Activated naive CD8-positive, alpha-beta T cell treated with anti-CD3 and anti-CD28 coated beads, Interleukin-2, amount 50 U/mL, for 24 hours (primary cell): ENCODE results near the gene PAQR3.
A peak's percentile ranks its signal among the peaks of the same experiment; 100 is the strongest.
"Not testable (repeated sequence)": the region's sequence is repeated elsewhere in the genome, so short reads cannot be mapped to it uniquely, and the experiment has no call there.

Source experiments
- ATAC-seq: fragments of 150-1000 bp; cut with Tn5 transposase; one replicate; pipeline ENCODE4 v1.10.0; 2021
- DNase-seq: peaks from one replicate; pipeline ENCODE4 v3.0.0; 2021
- H3K27ac Mint-ChIP-seq: one replicate; pipeline ENCODE4 v1.8.0; 2021; ENCODE audit warnings: mild to moderate bottlenecking, mixed read lengths
- H3K27me3 Mint-ChIP-seq: one replicate; pipeline ENCODE4 v1.8.0; 2021; ENCODE audit warnings: mixed read lengths
- H3K36me3 Mint-ChIP-seq: one replicate; pipeline ENCODE4 v1.8.0; 2021; ENCODE audit warnings: low read depth, mixed read lengths
- H3K4me1 Mint-ChIP-seq: one replicate; pipeline ENCODE4 v1.8.0; 2021; ENCODE audit warnings: mixed read lengths
- H3K4me3 Mint-ChIP-seq: one replicate; pipeline ENCODE4 v1.8.0; 2021; ENCODE audit warnings: mild to moderate bottlenecking, moderate library complexity, mixed read lengths
- H3K9me3 Mint-ChIP-seq: one replicate; pipeline ENCODE4 v1.8.0; 2021; ENCODE audit warnings: mixed read lengths

PAQR3 gene

DNA sequence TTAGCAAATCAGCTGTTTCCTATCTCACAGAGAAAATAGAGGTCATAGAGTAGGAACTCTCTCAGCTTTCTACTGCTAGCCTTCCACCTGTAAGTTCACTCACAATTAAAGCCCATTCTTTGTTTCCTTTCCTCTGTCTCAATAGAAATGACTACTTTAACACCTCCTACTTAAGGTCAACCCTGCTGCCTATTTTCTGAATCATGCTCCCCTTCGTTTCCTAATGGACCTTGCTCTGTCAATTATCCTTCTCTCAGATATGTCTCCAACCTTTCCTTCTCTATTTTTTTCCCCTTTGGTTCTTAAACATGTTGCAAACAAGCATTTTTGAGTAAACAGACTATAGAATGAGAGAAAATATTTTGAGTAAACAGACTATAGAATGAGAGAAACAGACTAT, 5.1 kb upstream of the PAQR3 start:
- Mint-ChIP-seq H3K4me1 (peaks cover 33% of the 10 kb centered on the region), H3K27me3 (peaks cover 44% of the 10 kb centered on the region), H3K9me3 (no peaks in the 10 kb centered on the region), H3K36me3 (no peaks in the 10 kb centered on the region), H3K27ac (no peak overlapping the region), H3K4me3 (no peak overlapping the region)
- ATAC-seq (peak; percentile 25), DNase-seq (no peak)

DNA sequence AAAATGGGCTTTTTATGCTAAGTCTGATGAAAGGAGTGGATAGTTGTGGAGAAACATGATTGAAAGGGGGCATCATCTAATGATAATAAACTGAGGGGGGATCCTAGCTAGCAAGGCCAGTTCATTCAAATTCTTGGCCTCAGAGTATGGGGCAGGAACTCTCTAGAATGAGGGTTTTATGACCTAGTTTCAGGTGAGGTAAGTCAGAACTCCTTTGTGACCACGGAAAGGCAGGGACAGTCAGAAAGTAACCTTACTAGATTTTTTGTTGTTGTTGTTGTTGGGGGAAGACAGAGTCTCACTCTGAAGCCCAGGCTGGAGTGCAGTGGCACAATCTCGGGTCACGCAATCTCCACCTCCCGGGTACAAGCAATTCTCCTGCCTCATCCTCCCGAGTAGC, 1.5 kb upstream of the PAQR3 start:
- Mint-ChIP-seq H3K36me3 (no peaks in the 10 kb centered on the region), H3K9me3 (no peaks in the 10 kb centered on the region), H3K27ac (no peak overlapping the region), H3K27me3 (peaks cover 23% of the 10 kb centered on the region), H3K4me3 (no peak overlapping the region), H3K4me1 (peaks cover 51% of the 10 kb centered on the region)
- ATAC-seq: no peak
- DNase-seq: no peak

DNA sequence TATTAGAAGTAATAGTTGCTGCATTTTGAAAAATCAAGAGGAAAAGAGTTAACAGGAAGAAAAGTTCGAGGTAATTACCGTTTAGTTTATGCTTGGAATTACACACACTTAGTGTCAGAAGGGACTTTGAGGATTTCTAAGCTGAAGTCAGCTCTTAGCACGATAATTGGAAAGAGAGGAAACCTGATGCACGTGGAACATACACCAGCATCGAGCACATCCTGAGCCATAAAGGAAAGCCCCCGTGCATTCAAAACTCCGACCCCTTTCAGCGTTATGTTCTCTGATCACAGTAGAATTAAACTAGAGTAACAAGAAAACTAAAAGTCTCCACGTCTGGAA, 400 bp upstream of the PAQR3 start:
- Mint-ChIP-seq H3K36me3 (no peaks in the 10 kb centered on the region), H3K4me3 (peak overlapping the region; percentile 80), H3K4me1 (peaks cover 43% of the 10 kb centered on the region), H3K27me3 (peaks cover 17% of the 10 kb centered on the region), H3K9me3 (no peaks in the 10 kb centered on the region), H3K27ac (peak overlapping the region; percentile 60)
- DNase-seq (no peak), ATAC-seq (no peak)

DNA sequence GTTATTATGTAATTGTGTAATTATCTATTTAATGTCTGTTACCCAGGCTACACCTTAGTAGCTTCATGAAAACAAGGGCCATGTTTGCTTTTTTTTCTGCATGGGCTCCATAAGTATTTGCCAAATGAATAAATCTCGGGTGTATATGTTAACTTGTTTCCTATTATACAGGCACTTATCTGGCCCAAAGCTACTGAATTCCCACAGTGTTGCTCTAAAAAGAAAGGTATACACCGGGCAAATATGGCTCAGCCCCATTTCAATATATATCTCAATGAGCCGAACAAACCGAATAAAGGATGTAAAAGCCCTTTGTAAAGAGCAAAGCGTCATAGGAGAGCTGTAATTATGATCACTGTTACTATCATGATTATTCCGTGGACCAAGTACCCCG, 767 bp downstream of the PAQR3 start:
- no peaks in the 10 kb centered on the region for H3K9me3 Mint-ChIP-seq
- H3K4me1 Mint-ChIP-seq: peaks cover 36% of the 10 kb centered on the region
- ATAC-seq (no peak), DNase-seq (no peak)
- H3K4me3 Mint-ChIP-seq: peak overlapping the region; percentile 97
- peak overlapping the region; percentile 77 for H3K27ac Mint-ChIP-seq
- H3K27me3 Mint-ChIP-seq: peaks cover 10% of the 10 kb centered on the region
- no peaks in the 10 kb centered on the region for H3K36me3 Mint-ChIP-seq

DNA sequence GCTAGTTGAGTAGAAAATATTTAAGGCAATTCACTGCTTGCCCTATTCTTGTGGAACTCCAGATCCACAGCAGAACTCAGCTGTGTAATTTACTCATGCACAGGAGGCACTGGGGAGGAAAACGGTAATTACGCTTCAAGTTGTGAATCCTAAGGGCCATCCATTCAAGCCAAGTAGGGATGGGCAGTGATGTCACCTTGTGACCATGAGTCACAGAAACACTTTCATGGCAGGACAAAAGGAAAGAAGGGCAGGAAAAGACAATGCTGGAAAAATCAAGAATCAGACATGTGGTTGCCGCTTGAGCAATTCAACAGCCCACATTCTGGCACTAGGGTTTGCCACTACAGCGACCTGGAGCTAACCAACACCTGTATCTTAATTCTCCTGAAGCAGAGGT, 1.4 kb downstream of the PAQR3 start:
- Mint-ChIP-seq H3K9me3 (no peaks in the 10 kb centered on the region), H3K4me1 (peaks cover 36% of the 10 kb centered on the region), H3K36me3 (peaks cover 3% of the 10 kb centered on the region), H3K27ac (no peak overlapping the region), H3K4me3 (peak overlapping the region; percentile 62), H3K27me3 (peaks cover 7% of the 10 kb centered on the region)
- no peak for DNase-seq
- no peak for ATAC-seq

DNA sequence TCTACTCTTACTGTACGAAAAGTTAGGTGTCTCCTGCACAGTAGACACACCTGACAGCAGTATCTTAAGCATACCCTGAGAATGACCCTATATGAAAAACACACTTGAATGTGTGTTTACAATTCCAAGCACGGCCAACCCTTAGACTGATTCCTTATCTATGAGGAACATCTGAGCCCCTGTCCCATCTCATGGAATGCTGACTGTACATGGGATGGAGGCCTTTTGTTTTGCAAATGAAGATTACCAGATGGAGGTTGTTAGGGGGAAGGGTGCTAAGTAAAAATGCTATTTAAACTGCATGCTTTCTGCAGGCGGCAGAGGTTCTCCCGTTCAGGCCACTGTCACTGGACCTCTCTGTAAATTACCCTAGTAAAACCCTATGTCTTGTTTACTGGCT, 2.2 kb downstream of the PAQR3 start:
- Mint-ChIP-seq H3K36me3 (peaks cover 10% of the 10 kb centered on the region), H3K27me3 (peaks cover 4% of the 10 kb centered on the region), H3K27ac (no peak overlapping the region), H3K4me3 (no peak overlapping the region), H3K9me3 (no peaks in the 10 kb centered on the region), H3K4me1 (peaks cover 36% of the 10 kb centered on the region)
- ATAC-seq: no peak
- no peak for DNase-seq

DNA sequence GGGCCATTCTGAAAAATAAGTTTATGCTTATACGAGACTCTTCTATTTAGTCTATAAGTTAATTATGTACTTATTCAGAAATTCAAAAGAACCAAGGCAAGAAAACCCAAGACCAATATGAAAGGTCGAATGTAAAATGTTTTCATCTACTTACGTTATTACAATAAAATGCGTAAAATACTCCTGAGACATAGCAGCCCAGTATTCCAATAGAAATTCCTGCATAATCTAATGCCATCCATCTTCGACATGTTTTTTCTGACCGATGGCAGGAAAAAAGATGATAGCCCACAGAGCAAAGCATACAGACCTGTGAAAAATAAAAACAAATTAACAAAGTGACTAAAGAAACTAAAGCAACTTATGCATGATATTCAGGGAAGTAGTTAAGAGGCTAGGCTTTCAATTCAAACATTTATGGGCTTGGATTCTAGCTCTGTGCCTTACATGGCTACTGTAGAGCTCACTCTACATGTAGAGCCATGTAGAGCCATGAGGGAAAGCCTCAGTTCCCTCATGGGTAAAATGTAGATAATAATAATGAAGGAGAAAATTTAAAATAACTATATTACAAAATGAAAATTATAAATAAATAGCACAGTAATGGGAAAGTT, 9.1 kb downstream of the PAQR3 start:
- Mint-ChIP-seq H3K36me3 (peaks cover 48% of the 10 kb centered on the region), H3K9me3 (no peaks in the 10 kb centered on the region), H3K27ac (no peak overlapping the region), H3K4me1 (no peaks in the 10 kb centered on the region), H3K4me3 (no peak overlapping the region), H3K27me3 (no peaks in the 10 kb centered on the region)
- ATAC-seq: no peak
- DNase-seq: no peak

DNA sequence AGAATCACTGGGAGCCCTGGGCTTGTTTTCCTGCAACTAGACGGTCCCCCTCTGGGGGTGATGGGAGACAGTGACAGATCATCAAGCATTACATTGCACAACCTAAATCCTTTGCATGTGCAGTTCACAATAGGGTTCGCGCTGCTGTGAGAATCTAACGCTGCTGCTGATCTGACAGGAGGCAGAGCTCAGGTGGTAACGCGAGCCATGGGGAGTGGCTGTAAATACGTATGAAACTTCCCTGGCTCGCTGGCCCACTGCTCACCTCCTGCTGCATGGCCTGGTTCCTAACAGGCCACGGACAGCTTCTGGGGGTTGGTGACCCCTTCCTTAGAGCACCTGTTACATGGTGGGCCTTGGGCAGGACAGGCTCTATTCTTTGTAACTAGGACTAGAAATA, 10.4 kb downstream of the PAQR3 start:
- Mint-ChIP-seq H3K4me3 (no peak overlapping the region), H3K4me1 (no peaks in the 10 kb centered on the region), H3K36me3 (peaks cover 52% of the 10 kb centered on the region), H3K27ac (no peak overlapping the region), H3K27me3 (no peaks in the 10 kb centered on the region), H3K9me3 (no peaks in the 10 kb centered on the region)
- DNase-seq (no peak), ATAC-seq (no peak)

DNA sequence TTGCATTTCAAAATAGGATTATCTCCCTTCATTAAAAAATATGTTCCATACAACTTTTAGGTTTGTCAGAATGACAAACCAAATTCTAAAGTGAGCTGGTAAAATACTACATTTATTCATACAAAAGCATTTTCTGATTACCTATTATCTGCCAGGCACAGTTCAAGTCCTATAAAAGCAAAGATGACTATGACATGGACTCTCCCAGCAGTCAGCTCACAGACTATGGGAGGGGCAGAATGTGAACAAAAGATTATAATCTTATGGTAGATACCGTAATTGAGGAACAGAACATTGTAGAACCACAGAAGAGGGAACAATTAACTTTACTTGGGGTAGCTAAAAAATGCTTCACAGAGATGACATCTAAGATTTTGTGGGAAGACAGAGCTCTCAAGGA, 12.4 kb downstream of the PAQR3 start:
- no peak for DNase-seq
- H3K27ac Mint-ChIP-seq: no peak overlapping the region
- H3K4me1 Mint-ChIP-seq: no peaks in the 10 kb centered on the region
- H3K4me3 Mint-ChIP-seq: no peak overlapping the region
- peaks cover 45% of the 10 kb centered on the region for H3K36me3 Mint-ChIP-seq
- H3K27me3 Mint-ChIP-seq: no peaks in the 10 kb centered on the region
- H3K9me3 Mint-ChIP-seq: no peaks in the 10 kb centered on the region
- no peak for ATAC-seq

DNA sequence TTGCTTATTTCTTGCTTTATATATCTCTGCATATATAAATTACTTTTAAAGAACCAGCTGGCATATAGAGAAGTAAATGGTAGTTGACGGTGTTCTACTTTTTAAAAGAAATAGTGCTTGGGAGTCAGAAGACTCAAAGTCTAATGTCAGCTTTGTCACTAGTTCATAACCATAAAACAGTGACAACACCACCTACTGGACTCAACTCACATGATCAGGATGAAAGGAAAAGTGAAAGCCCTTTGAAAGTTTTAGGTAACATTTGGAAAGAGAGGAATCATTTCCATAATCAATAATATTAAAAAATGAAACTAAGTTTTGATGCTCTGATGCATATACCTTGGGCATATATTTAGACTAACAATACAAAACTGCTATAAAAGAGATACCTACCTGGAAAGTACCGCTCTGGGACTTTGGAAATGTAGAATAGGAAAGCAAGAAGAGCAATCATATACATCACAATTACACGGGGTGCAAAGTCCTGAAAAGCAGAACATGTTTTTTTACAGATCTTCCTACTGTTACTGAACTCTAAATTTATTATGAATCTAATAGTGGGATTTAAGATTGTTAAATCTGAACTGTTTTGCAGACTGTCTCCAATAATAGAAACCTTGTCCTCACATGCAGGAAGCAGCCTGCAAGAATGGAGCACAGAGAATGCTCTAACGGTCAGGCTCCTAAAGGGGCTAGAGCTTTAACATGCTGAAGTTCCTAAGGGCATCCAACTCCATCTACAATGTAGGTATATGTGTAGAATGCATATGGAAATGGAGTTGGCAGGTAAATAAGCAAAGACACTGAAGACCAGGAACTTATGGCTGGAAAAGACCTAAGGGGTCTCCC, 15.6 kb downstream of the PAQR3 start:
- no peaks in the 10 kb centered on the region for H3K9me3 Mint-ChIP-seq
- peaks cover 29% of the 10 kb centered on the region for H3K36me3 Mint-ChIP-seq
- H3K4me1 Mint-ChIP-seq: no peaks in the 10 kb centered on the region
- no peak overlapping the region for H3K27ac Mint-ChIP-seq
- DNase-seq: no peak
- H3K27me3 Mint-ChIP-seq: no peaks in the 10 kb centered on the region
- no peak overlapping the region for H3K4me3 Mint-ChIP-seq
- no peak for ATAC-seq

DNA sequence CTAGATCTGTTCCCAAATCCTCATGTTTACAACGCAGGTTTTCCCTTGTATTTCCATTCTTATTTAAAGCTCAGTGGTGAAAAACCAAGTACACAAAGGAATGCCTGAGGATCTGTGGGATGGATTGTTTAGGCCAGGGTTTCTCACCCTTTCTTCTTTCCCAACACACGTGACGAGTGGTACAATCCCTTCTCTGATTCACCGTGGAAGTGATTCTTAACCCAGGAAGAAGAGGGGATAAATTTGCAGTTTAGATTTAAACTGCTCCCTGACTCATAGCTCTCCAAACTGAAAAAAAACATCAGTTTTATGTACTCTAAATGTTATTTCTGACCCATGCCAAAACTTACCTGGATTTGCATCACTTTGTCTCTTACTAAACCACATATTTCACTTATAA, 17.0 kb downstream of the PAQR3 start:
- DNase-seq: no peak
- no peak for ATAC-seq
- no peaks in the 10 kb centered on the region for H3K9me3 Mint-ChIP-seq
- no peak overlapping the region for H3K27ac Mint-ChIP-seq
- no peaks in the 10 kb centered on the region for H3K27me3 Mint-ChIP-seq
- no peak overlapping the region for H3K4me3 Mint-ChIP-seq
- H3K36me3 Mint-ChIP-seq: peaks cover 25% of the 10 kb centered on the region
- H3K4me1 Mint-ChIP-seq: no peaks in the 10 kb centered on the region

DNA sequence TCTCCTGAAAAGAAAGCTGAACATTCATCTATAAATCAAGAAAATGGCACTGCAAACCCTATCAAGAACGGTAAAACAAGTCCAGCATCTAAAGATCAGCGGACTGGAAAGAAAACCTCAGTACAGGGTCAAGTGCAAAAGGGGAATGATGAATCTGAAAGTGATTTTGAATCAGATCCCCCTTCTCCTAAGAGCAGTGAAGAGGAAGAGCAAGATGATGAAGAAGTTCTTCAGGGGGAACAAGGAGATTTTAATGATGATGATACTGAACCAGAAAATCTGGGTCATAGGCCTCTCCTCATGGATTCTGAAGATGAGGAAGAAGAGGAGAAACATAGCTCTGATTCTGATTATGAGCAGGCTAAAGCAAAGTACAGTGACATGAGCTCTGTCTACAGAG, 28.6 kb downstream of the PAQR3 start:
- DNase-seq: no peak
- H3K4me3 Mint-ChIP-seq: no peak overlapping the region

DNA sequence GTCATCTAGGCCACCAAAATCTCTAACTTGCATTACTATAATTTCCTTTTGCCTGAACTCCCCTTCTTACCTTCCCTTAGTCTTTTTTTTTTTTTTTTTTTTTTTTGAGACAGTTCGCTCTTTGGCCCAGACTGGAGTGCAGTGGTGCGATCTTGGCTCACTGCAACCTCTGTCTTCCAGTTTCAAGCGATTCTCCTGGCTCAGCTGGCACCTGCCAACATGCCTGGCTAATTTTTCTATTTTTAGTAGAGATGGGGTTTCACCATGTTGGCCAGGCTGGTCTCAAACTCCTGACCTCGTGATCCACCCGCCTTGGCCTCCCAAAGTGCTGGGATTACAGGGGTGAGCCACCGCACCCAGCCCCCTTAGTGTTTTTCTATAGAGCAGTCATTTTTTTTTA, 30.3 kb downstream of the PAQR3 start:
- H3K4me1 Mint-ChIP-seq, H3K27ac Mint-ChIP-seq, DNase-seq, H3K9me3 Mint-ChIP-seq, H3K27me3 Mint-ChIP-seq, H3K4me3 Mint-ChIP-seq, ATAC-seq: not testable (repeated sequence)
- peaks cover 18% of the 10 kb centered on the region for H3K36me3 Mint-ChIP-seq

More for the DNA sequence above, 28.6 kb downstream of the PAQR3 start:
- Mint-ChIP-seq H3K36me3 (peaks cover 18% of the 10 kb centered on the region), H3K4me1 (no peaks in the 10 kb centered on the region), H3K27me3 (no peaks in the 10 kb centered on the region), H3K9me3 (no peaks in the 10 kb centered on the region), H3K27ac (no peak overlapping the region)
- ATAC-seq: no peak

DNA sequence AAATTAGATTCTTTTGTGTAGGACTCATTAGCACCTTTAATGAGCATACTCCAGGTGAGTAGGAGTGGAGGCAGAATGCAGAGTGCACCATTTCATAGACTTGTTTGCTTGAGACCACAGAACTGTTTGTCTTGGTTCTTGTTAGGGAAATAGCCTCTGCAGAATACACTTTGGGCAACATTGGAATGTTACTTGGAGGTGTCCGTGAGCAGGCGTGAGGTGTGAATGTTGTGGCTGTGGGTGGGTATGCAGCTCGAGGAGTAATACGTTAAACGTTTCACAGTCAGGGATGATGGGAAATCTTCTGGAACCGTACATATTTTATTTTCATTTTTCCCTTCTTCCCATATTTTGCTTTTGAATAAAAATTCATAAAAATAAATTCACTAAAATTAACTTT, 31.6 kb downstream of the PAQR3 start:
- Mint-ChIP-seq H3K27me3 (no peaks in the 10 kb centered on the region), H3K4me1 (no peaks in the 10 kb centered on the region), H3K9me3 (no peaks in the 10 kb centered on the region), H3K4me3 (no peak overlapping the region), H3K36me3 (peaks cover 15% of the 10 kb centered on the region), H3K27ac (no peak overlapping the region)
- DNase-seq (no peak), ATAC-seq (no peak)

DNA sequence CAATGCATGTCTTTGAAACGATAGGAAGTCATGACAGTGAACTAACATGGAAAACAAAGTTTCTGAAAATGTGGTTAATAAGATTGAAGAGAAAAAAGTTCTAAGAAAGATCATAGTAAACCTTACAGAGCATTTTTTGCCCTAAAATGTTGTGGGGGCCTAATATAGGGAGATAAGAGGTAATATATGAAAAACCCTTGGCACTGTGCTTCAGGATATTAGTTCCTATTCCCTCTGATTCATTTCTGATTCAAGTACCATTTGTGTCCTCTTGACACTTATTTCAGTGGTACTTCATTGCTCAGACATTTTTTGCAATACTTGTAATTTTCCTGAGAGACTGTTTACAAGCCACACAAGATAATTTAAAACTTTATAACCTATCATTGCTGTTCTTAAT, 35.1 kb downstream of the PAQR3 start:
- Mint-ChIP-seq H3K27ac (no peak overlapping the region), H3K4me3 (no peak overlapping the region), H3K36me3 (peaks cover 3% of the 10 kb centered on the region), H3K9me3 (no peaks in the 10 kb centered on the region), H3K4me1 (no peaks in the 10 kb centered on the region), H3K27me3 (no peaks in the 10 kb centered on the region)
- no peak for ATAC-seq
- DNase-seq: no peak
